ENCODE measurements around the gene TNF. TPM values are rescaled to one million over a fixed set of nuclear protein-coding genes. Genes with fewer than 3 reads are reported as not detected.

The TNF gene
- total RNA-seq, 1 experiment from 2014 or later, result 1.4 TPM

GRCh38 chr6:31544676-31545075 lies 30.7 kb upstream of the TNF start:
- DNase-seq (ENCODE audit: low read depth), result no peak

- DNase-seq (ENCODE audit: low read depth), result no peak
Measured at GRCh38 chr6:31545291-31545690, 30.1 kb upstream of the TNF start.

- peak; percentile 93 for DNase-seq (ENCODE audit: low read depth)
Measured at GRCh38 chr6:31546339-31546957, 28.9 kb upstream of the TNF start, which contains the start of gene ATP6V1G2. ATP6V1G2 (minus strand) TSS chr6:31546608; CDS start chr6:31546559, 49 bp downstream.

- peak; percentile 99 for DNase-seq (ENCODE audit: low read depth)
Measured at GRCh38 chr6:31546958-31547726, 28.2 kb upstream of the TNF start, which contains the start of gene NFKBIL1. NFKBIL1 (plus strand) TSS chr6:31547608; CDS start chr6:31547695, 87 bp downstream.

DNA sequence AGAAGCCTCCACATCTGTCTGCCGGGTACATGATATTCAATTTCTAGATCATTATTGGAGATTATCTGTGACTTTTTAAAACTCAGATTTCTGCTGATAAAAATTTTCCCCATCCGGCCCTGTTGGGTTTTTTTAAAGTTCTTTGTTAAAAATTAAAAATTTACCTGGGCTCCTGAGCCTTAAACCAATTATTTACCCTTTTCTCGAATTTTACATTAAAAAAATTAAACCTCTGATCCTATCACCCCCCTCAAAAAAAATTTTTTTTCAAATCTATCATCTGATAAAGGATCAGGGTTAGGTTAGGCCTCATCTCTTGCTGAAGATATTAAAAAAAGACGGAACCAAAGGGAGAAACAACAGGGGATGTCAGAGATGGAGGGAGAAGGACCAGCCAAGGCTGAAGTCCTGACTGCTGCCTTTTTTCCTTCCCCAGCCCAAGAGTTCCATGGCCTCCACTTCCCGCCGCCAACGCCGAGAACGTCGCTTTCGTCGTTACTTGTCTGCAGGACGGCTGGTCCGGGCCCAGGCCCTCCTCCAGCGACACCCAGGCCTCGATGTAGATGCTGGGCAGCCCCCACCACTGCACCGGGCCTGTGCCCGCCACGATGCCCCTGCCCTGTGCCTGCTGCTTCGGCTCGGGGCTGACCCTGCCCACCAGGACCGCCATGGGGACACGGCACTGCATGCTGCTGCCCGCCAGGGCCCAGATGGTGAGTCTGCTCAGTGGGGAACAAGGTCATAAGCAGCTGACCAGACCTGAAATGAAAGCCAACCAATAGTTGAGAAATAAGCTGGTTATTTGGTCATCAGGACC lies 27.4 kb upstream of the TNF start:
- no peak for DNase-seq (ENCODE audit: low read depth)

DNA sequence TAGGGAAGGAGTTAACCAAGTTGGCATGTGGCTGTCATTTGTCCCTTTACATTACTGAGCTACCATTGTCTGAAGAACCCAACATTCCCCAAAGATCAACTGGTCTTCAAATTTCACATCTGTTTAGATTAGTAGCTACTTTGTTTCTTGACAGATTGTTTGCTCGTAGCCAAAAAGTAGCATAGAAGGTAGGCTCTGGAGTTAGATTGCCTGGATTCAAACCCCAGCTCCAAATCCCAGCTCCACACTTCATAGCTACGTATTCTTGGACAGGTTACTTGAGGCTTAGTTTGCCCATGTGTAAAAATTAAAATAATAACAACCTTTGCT lies 26.9 kb upstream of the TNF start:
- DNase-seq (ENCODE audit: low read depth), result no peak

- peak; percentile 76 for DNase-seq (ENCODE audit: low read depth)
Measured at GRCh38 chr6:31551371-31551770, 24.0 kb upstream of the TNF start.

DNA sequence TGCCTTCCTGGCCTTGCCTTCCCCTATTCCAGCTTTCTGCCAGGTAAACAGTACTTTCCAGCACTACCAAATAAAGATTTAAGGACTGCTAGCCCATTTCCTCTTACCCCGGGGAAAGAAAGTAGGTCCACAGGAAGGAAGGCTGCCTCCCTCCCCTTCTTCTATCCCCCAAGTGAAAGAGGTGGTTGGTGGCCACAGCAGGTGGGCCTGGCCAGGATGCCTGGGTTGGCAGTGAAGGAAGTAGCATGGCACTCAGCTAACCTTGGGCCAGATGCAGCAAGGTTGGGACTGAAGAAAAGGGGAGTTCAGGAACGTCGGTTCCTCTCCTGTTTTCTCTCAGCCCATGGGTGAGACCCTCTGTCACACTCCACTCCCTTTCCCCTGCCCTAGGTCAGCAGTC lies 19.1 kb upstream of the TNF start:
- no peak for DNase-seq (ENCODE audit: low read depth)

DNA sequence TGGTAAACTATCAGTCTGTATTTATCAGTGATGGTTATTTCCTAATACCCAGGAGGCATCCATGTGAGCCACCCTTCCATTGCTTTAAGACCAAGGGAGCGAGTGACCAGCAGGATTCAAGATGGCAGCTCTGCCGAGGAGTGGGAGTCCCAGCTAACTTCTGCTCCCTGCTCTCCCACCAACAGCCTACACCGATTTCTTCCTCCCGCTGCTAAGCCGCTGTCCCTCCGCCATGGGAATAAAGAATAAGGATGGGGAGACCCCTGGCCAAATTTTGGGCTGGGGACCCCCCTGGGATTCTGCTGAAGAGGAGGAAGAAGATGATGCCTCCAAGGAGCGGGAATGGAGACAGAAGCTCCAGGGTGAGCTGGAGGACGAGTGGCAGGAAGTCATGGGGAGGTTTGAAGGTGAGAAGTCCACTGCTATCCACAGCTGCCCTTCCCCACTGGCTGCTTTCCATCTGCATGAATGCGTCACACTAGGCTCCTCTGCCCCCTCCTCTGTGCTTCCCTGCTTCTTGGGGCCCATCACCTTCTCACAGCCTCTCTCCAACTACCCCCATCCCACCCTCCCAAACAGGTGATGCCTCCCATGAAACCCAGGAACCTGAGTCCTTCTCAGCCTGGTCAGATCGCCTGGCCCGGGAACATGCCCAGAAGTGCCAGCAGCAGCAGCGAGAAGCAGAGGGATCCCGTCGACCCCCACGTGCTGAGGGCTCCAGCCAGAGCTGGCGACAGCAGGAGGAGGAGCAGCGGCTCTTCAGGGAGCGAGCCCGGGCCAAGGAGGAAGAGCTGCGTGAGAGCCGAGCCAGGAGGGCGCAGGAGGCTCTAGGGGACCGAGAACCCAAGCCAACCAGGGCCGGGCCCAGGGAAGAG lies 17.7 kb upstream of the TNF start:
- no peak for DNase-seq (ENCODE audit: low read depth)

DNA sequence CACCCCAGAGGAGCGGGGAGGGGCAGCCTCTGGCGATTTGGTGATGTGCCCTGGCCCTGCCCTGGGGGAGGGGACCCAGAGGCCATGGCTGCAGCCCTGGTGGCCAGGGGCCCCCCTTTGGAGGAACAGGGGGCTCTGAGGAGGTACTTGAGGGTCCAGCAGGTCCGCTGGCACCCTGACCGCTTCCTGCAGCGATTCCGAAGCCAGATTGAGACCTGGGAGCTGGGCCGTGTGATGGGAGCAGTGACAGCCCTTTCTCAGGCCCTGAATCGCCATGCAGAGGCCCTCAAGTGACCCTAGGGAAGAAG lies 17.1 kb upstream of the TNF start:
- no peak for DNase-seq (ENCODE audit: low read depth)

DNA sequence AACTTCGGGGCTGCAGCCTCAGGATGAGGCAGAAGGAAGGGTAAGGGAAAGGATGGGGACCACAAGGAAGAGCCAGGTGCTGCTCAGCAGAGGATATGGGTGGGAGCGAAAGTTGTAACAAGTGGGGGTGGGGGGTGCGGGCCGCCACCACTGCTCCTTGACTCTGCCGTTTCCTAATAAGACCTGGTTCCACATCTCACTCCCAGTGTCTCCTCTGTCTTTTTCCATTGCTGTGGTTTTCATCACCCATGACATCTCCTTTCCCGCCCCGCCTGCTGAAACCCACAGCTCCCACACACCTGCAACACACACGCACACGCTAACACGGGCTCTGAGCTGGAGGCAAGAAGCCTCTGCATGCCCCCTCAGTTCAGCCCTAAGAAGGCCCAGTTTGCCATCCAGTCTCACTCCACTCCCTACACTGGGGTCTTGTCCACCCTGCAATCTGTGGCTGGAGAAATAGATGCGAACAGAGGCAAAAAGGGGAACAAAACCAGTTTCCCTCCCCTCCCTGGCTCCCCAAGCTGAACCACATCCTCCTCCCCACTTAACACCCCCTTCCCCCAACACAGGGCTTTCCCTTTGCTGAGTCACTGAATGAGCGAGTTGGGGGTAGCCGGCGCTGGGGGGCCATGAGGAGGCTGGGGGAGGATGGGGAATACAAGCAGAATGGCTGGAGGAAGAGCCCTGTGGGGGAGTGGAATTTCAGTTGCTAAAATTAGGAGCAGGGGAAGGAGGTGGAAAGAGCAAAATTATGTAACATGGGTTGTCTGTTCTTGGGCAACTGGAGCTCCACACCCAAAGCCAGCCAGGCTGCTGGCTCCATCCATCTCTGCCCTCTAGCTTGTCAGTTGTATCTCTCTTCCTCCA lies 16.5 kb upstream of the TNF start:
- DNase-seq (ENCODE audit: low read depth), result peak; percentile 60

DNA sequence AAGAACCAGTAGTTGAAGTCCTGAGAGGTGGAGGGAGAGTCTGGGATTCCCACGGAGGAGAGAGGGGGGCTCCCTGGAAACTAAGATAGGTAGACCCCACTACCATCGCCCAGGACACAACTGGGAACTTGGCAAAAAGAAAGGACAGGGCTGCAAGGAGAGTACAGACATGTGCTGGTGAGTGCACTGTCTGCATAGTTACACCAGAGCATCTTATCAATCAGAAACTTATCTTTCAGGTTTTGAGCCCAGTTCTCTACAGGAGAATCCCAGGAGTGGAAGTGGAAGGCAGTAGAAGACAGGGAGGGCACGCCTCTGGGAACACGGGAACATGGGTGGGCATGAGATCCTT lies 15.8 kb upstream of the TNF start:
- no peak for DNase-seq (ENCODE audit: low read depth)

- peak; percentile 93 for DNase-seq (ENCODE audit: low read depth)
Measured at GRCh38 chr6:31559958-31560696, 15.2 kb upstream of the TNF start.

- DNase-seq (ENCODE audit: low read depth), result no peak
Measured at GRCh38 chr6:31560697-31561058, 14.7 kb upstream of the TNF start.

DNA sequence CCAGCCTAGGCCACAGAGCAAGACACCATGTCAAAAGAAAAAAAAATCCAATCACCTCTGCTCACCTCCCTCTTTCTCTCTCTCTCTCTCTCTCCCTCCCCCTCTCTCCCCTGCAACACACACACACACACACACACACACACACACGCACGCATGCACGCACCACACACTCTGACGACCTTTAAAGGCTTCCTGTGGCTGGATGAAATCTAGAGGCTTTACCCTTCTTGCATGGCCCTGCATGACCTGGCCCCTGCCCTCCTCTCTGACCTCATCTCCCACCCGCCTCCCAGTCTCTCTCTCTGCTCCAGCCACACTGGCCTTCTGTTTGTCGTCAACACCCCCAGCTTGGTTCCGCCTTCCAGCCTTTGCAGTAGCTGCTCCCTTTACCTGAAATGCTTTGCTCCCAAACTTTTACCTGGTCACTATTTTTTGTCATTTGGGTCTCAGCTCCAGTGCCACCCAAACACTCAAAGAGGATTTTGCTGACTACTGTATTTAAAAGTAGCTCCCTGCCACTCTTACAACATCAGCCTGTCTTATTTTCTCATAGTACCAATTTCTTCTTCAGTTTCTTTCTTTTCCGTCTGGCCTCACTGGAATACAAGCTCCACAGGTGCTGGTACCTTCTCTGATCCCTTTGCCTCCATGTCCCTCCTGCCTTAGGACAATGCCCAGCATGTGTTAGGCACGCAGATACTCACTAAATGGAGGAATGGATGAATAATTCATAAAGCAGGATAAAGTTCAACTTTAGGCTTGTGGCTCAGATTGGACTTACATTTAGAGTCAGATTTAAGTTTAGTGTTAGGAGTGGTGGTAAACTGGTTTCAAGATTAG lies 7.6 kb upstream of the TNF start:
- no peak for DNase-seq (ENCODE audit: low read depth)

GRCh38 chr6:31568537-31568961 lies 6.8 kb upstream of the TNF start:
- DNase-seq (ENCODE audit: low read depth), result no peak

DNA sequence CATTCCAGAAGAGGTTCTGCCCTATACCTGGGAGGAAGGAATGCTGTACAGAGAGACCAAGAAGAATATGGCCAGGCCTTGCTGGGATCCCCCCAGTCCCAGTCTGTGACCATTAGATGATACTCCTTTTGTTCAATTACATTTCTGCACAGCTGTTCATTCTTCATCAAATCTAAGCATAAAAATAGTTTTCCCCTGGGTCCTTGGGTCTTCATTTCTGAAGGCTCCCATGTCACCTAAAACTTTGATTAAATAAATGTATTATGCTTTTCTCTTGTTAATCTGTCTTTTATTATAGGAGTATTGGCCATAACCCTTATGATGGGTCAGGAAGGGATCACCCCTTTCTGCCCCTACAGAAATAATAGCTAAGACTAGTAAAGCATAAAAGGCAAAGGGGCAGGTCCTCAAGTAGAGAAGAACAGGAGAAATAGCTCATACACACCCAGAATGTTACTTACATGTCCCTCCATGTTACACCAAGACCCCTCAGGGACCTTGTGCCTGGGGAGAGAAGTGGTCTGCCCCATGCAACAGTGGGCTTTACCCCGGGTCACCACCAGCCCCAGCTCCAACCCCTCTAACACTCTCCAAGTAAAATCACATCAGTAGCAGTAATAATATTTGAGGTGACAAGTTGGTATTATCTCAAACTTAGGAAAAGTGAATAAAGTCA lies 5.4 kb upstream of the TNF start:
- no peak for DNase-seq (ENCODE audit: low read depth)

DNA sequence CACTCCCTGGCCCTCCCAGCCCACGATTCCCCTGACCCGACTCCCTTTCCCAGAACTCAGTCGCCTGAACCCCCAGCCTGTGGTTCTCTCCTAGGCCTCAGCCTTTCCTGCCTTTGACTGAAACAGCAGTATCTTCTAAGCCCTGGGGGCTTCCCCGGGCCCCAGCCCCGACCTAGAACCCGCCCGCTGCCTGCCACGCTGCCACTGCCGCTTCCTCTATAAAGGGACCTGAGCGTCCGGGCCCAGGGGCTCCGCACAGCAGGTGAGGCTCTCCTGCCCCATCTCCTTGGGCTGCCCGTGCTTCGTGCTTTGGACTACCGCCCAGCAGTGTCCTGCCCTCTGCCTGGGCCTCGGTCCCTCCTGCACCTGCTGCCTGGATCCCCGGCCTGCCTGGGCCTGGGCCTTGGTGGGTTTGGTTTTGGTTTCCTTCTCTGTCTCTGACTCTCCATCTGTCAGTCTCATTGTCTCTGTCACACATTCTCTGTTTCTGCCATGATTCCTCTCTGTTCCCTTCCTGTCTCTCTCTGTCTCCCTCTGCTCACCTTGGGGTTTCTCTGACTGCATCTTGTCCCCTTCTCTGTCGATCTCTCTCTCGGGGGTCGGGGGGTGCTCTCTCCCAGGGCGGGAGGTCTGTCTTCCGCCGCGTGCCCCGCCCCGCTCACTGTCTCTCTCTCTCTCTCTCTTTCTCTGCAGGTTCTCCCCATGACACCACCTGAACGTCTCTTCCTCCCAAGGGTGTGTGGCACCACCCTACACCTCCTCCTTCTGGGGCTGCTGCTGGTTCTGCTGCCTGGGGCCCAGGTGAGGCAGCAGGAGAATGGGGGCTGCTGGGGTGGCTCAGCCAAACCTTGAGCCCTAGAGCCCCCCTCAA lies 3.1 kb upstream of the TNF start, which contains the start of gene LTA:
Gene LTA (plus strand): TSS at position 249 of the 871 bp plus-strand sequence. CDS start 454 bp downstream, at position 703.
- DNase-seq (ENCODE audit: low read depth), result no peak
